HCT116 (cell line): ENCODE measurements around the gene PDE6B.

Experiments
- CTCF ChIP-seq, 3 experiments: fragments of 200-600 bp in 1 of 3; sonication (generic) in 1 of 3; IDR thresholded peaks in 2 of 3; conservative IDR thresholded peaks in 1 of 3; 2 replicates each; pipeline ENCODE4 v1.5.1; 2012 to 2017; ENCODE audit warnings: low read depth in 2 of 3, low read length in 2 of 3, antibody characterized with exemption in 1 of 3, borderline replicate concordance in 1 of 3, control low read depth in 1 of 3, mild to moderate bottlenecking in 1 of 3, mixed read lengths in 1 of 3, mixed run types in 1 of 3, moderate library complexity in 1 of 3; ENCODE audit not compliant: insufficient read depth in 1 of 3
- ELF1 ChIP-seq: IDR thresholded peaks from 2 replicates; pipeline ENCODE4 v1.6.1; 2012; ENCODE audit warnings: low read depth, borderline replicate concordance
- EZH2 ChIP-seq: fragments of 200-600 bp; sonication (generic); IDR thresholded peaks from 2 replicates; pipeline ENCODE4 v1.6.1; 2017; ENCODE audit warnings: antibody characterized with exemption, mixed run types
- EZH2phosphoT487 ChIP-seq: fragments of 200-600 bp; IDR thresholded peaks from 2 replicates; pipeline ENCODE4 v1.6.1; 2018; ENCODE audit warnings: antibody characterized with exemption, borderline replicate concordance
- POLR2A ChIP-seq: IDR thresholded peaks from 2 replicates; pipeline ENCODE4 v1.7.0; 2011; ENCODE audit warnings: borderline replicate concordance; ENCODE audit not compliant: insufficient read depth, insufficient read length; ENCODE audit errors: extremely low read depth
- POLR2AphosphoS5 ChIP-seq: IDR thresholded peaks from 2 replicates; pipeline ENCODE4 v1.6.1; 2011; ENCODE audit warnings: mild to moderate bottlenecking, low read depth, low read length, moderate library complexity
- RAD21 ChIP-seq: IDR thresholded peaks from 2 replicates; pipeline ENCODE4 v1.6.1; 2012; ENCODE audit warnings: low read depth, mild to moderate bottlenecking
- TCF7L2 ChIP-seq: IDR thresholded peaks from 2 replicates; pipeline ENCODE4 v1.7.0; 2011; ENCODE audit warnings: borderline replicate concordance, inconsistent platforms; ENCODE audit not compliant: insufficient read depth, insufficient read length; ENCODE audit errors: extremely low read depth
- TF ChIP-seq, protein P1 (sequence below): IDR thresholded peaks from 2 replicates; pipeline ENCODE4 v1.6.1; 2012; ENCODE audit warnings: low read depth

DNA sequence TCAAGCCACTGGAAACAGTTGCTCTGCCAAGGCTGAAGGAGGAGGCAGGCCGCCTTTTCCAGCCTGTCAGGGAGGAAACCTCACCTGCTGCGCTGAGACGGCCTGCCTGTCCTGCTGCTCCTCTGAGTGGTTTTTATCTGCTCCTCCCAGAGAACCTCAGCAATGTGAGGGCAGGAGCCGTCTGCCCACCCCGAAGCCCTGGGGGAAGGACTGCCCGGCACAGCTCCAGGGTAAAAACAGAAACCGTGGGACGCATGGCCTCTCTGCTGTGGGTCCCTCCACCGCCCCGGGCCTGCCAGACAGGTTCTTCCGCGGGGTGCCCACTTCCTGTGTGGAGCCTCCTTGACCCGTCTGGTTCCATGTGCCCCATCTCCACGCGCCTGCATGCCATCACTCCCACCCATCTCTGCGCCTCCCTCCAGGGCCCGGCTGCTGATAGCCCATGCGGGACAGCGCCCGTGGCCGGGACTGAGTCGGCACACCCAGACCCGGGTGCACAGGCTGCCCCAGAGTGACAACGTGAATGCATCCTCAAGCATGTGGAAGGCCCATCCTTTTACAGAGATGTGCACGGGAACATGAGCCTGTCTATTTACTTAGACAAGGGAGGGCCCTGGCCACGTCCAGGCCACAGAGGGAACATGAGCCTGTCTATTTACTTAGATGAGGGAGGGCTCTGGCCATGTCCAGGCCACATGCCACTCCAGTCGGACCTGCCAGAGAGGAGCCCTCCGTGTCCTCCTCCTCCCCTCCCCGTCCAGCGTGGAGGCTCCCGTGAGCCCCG, 67.6 kb downstream of the PDE6B start:
- TF ChIP-seq, protein P1, sequence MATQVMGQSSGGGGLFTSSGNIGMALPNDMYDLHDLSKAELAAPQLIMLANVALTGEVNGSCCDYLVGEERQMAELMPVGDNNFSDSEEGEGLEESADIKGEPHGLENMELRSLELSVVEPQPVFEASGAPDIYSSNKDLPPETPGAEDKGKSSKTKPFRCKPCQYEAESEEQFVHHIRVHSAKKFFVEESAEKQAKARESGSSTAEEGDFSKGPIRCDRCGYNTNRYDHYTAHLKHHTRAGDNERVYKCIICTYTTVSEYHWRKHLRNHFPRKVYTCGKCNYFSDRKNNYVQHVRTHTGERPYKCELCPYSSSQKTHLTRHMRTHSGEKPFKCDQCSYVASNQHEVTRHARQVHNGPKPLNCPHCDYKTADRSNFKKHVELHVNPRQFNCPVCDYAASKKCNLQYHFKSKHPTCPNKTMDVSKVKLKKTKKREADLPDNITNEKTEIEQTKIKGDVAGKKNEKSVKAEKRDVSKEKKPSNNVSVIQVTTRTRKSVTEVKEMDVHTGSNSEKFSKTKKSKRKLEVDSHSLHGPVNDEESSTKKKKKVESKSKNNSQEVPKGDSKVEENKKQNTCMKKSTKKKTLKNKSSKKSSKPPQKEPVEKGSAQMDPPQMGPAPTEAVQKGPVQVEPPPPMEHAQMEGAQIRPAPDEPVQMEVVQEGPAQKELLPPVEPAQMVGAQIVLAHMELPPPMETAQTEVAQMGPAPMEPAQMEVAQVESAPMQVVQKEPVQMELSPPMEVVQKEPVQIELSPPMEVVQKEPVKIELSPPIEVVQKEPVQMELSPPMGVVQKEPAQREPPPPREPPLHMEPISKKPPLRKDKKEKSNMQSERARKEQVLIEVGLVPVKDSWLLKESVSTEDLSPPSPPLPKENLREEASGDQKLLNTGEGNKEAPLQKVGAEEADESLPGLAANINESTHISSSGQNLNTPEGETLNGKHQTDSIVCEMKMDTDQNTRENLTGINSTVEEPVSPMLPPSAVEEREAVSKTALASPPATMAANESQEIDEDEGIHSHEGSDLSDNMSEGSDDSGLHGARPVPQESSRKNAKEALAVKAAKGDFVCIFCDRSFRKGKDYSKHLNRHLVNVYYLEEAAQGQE = no peak
- TF ChIP-seq CTCF (IDR thresholded peaks at IDR 0.05 in 2 of 3, conservative IDR thresholded peaks at IDR 0.05 in 1 of 3; ENCODE audit: borderline replicate concordance in 1 of 3, insufficient read depth in 1 of 3, low read depth in 2 of 3, low read length in 2 of 3) (no peak), POLR2A (no peak), EZH2 (no peak), ELF1 (no peak), TCF7L2 (no peak), RAD21 (no peak), EZH2phosphoT487 (no peak), POLR2AphosphoS5 (no peak)
